NCI-H82 treated with DMSO at 0.1 percent for 48 hours (cell line): ENCODE data around the gene ACVR1.

Experiments
- DNase-seq: peaks from one replicate; lab custom pipeline; 2025; ENCODE audit not compliant: unreplicated experiment; lab: John Stamatoyannopoulos, UW

ACVR1 gene

GRCh38 chr2:157876066-157876785, at the start of gene ACVR1:
Gene ACVR1, minus strand, starts transcription at chr2:157876330. Its CDS starts 76,837 bp downstream, at chr2:157799493.
- peak; percentile 95 for DNase-seq

GRCh38 chr2:157925071-157925470, 48.9 kb upstream of the ACVR1 start:
- no peak for DNase-seq

GRCh38 chr2:157923598-157924217, 47.6 kb upstream of the ACVR1 start:
- no peak for DNase-seq

- no peak for DNase-seq
These were observed 46.7 kb upstream of the ACVR1 start for GRCh38 chr2:157922815-157923214.

- no peak for DNase-seq
These were observed 46.2 kb upstream of the ACVR1 start for GRCh38 chr2:157922336-157922735.

GRCh38 chr2:157920736-157921135, 44.6 kb upstream of the ACVR1 start:
- no peak for DNase-seq

- no peak for DNase-seq
These were observed 43.1 kb upstream of the ACVR1 start for GRCh38 chr2:157919181-157919580.

GRCh38 chr2:157918319-157918718, 42.2 kb upstream of the ACVR1 start:
- DNase-seq: no peak

GRCh38 chr2:157911750-157912149, 35.6 kb upstream of the ACVR1 start:
- no peak for DNase-seq

GRCh38 chr2:157911246-157911645, 35.1 kb upstream of the ACVR1 start:
- no peak for DNase-seq

- DNase-seq: no peak
These were observed 29.0 kb upstream of the ACVR1 start for GRCh38 chr2:157905092-157905491.

GRCh38 chr2:157903626-157904025, 27.5 kb upstream of the ACVR1 start:
- no peak for DNase-seq

GRCh38 chr2:157903151-157903550, 27.0 kb upstream of the ACVR1 start:
- DNase-seq: no peak

GRCh38 chr2:157902692-157903091, 26.6 kb upstream of the ACVR1 start:
- no peak for DNase-seq

GRCh38 chr2:157901325-157901724, 25.2 kb upstream of the ACVR1 start:
- DNase-seq: no peak

GRCh38 chr2:157900684-157901083, 24.6 kb upstream of the ACVR1 start:
- no peak for DNase-seq

GRCh38 chr2:157900203-157900602, 24.1 kb upstream of the ACVR1 start:
- no peak for DNase-seq

- no peak for DNase-seq
These were observed 23.2 kb upstream of the ACVR1 start for GRCh38 chr2:157899125-157899839.

GRCh38 chr2:157898591-157898996, 22.5 kb upstream of the ACVR1 start:
- DNase-seq: no peak

GRCh38 chr2:157897106-157897971, 21.2 kb upstream of the ACVR1 start:
- DNase-seq: no peak

GRCh38 chr2:157895531-157895930, 19.4 kb upstream of the ACVR1 start:
- DNase-seq: no peak
